NCI-H82 treated with DMSO at 0.1 percent for 48 hours (cell line): ENCODE data around the gene BTBD6.
"Not testable (repeated sequence)": the region's sequence is repeated elsewhere in the genome, so short reads cannot be mapped to it uniquely, and the experiment has no call there.

Source experiments
- DNase-seq: peaks from one replicate; lab custom pipeline; 2025; ENCODE audit not compliant: unreplicated experiment; lab: John Stamatoyannopoulos, UW

The BTBD6 gene

DNA sequence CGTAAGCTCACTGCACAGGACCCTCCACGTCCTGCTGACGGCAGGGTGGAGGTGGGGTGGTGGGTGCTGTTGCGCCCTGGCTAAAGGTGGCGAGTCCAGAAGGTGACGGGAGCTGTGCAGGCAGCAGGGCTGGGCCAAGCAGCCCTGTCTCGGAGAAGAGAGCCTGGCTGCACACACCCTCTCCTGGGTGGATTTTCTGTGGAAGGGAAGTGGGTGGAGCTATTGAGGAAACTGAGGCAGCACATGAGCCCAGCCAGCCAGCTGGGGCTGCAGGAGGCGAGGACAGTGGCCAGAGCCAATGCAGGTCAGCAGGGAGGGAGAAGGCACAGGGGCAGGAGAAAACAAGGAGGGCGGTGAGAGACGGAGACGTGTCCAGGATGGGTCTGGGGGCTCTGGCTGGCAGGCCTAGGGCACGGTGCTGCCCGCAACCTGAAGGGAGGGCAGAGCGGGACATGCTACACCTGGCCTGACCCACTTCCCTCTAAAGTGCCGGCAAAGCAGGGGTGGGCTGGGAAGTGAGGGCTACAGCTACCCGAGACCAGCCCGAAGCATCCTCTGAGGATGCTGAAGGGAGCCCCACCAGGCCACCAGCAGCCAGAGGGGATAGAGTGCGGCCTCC, 20.5 kb downstream of the BTBD6 start:
- no peak for DNase-seq

DNA sequence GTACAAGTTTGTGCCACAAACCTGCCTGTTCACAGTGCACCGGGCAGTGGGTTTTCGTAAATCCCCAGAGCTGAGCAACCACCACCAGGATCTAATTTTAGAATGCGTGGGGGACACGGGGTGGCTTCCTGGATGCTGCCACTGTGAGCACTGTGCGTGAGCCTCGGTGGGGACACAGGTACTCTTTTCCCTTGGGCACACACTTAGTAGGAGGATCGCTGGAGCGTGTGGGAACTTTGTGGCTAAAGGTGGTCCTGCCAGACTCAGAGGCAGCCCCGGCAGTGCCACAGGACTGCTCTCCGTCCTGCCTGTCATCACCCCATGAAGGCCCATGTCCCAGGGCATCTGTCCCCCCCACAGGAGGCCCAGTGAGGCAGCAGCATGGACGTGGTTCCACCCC, 21.1 kb downstream of the BTBD6 start:
- DNase-seq: no peak

DNA sequence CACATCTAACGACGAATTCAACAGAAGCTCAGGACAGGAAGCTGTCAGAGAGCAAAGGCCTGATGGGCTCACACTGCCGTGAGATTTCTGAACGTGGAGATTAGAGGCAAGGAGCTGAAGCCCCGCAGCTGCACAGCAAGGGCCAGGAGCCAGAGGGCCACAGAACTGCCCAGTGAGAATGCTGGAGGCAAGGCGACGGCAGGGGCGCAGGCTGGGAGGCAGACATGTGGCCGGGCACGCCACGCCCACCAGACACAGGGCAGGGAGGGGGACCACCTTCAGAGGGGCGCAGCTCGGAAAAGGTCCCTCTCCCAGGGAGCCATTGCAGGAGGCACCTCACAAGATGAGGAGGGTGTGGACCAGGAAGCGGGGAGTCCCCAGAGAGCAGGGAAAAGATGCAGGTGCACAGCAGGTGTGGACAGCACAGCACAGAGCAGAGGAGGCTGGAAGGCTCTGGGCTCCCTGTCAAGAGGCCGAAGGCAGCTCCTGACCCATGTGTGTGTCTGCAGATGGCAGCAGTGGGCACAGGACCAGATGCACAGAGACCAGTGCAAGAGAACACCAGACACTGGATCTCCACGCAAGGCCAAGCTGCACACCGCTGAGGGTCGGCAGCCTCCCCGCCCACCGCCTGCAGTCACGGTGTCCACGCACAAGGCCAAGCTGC, 23.0 kb downstream of the BTBD6 start:
- no peak for DNase-seq

DNA sequence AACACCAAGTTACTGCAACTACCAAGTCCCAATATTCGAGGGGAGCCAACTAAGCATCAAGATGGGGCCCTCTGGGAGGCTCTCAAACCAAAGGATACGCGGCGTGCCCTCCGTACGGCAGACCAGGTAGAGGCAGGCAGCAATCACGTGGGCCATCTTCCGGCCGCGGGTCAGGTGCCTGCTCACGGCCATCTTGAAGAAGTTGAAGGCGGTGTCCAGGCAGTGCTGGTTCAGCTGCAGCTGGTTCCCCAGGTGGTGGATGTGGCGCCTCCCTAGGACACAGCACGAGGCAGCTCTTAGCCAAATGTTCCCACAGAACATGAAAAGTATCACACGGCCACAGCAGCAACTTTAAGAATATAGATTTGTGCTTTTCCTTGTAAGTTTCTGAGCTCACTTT, 24.3 kb downstream of the BTBD6 start:
- no peak for DNase-seq

DNA sequence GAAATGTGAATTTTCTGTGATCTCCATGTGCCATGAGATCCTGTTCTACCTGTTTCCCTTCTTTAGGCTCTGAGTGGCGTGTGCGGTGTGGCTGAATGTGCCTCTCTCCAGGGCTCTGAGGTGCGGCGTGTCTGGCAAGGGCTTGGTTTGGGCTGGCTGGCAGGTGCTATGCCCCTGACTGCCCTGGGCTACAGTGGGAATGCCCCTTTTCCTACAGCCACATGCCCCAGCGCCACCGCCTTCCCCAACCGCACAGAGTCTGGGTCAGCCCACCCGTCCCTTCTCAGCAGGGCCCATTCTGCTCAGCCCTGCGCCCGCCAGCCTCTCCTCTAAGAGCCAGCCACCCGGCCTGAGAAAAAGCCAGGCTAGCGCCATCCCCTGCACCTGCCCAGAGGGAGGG, 24.7 kb downstream of the BTBD6 start:
- DNase-seq: no peak

DNA sequence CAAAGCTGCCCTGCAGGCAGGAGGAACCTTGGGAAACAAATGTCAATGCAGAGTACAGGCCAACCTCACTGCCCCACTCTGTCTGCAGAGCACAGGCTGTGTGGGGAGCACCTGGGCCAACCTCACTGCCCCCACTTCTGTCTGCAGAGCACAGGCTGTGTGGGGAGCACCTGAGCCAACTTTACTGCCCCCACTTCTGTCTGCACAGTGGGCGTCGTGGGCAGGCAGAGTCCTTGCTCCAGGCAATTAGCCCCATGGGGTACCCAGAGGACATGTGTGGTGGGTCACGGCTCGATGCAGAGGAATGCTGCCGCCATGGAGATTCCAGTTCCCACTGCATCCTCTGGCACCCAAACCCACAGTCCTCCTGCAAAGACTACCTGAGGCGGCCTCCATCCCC, 26.3 kb downstream of the BTBD6 start:
- DNase-seq: no peak

DNA sequence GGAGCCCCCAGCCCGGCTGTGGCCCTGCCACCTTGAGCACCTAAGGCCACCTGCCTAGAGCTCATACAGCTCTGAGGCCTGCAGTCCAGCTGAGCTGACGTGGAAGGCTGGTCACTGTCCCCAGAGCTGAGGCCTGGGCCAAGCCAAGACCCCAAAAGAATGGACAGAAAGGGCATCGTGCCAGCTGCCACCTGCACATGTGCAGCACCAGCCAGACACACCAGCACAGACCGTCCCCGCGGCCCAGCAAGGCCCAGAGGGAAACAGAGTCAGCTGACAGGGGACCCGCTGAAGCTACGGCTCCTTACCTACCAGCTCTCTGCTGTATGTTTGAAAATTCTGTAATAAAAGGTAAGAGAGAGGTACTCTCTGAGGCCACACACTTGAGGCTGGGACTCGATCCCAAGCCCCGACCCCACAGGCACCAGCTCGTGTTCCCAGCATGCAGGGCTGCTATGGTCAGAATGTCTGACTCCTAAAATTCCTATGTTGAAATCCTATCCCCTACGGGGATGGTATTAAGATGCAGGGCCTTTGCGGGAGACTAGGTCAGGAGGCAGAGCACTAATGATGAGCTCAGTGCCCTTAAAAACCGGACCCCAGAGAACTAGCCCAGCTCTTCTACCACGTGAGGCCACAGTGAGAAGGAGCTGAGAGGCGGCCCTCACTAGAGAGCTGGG, 27.1 kb downstream of the BTBD6 start:
- no peak for DNase-seq

DNA sequence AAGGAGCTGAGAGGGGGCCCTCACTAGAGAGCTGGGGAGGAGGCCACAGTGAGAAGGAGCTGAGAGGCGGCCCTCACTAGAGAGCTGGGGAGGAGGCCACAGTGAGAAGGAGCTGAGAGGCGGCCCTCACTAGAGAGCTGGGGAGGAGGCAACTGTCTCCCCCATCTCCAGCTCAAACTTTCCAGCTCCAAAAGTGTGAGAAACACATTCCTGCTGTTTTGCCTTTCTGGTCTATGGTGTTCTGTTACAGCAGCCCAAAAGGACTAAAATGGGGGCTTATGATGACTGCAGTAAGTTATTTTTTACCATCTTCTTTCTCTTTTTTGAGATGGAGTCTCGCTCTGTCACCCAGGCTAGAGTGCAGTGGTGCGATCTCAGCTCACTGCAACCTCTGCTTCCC, 29.1 kb downstream of the BTBD6 start:
- DNase-seq: not testable (repeated sequence)

DNA sequence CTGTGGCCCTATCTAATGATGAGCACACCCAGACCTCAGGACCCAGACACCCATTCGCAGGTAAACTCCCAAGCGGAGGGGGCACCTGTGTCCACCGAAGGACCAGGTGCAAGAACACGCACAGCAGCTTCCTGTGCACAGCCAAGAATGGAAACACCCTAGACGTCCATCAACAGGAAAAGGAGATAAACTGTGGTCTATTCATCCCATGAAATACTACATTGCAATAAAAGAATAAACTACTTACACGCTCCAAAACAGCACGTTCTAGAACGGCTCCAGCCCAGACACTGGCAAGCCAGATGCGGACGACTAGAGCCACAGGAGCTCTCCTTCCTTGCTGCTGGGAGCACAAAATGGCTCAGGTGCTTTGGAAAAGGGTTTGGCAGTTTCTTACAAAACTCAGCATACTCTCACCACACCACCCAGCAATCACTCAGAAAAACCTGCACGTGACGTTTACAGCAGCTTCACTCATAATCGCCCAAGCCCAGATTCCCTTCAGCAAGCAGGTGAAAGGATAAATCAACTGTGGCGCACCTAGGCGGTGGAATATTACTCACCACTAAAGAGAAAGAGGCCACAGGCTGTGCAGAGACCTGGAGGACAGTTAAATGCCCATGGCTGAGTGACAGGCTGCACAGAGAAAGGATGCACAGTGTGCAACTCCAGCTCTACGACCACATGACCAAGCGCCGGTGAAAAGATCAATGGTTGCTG, 31.5 kb downstream of the BTBD6 start:
- DNase-seq: no peak

DNA sequence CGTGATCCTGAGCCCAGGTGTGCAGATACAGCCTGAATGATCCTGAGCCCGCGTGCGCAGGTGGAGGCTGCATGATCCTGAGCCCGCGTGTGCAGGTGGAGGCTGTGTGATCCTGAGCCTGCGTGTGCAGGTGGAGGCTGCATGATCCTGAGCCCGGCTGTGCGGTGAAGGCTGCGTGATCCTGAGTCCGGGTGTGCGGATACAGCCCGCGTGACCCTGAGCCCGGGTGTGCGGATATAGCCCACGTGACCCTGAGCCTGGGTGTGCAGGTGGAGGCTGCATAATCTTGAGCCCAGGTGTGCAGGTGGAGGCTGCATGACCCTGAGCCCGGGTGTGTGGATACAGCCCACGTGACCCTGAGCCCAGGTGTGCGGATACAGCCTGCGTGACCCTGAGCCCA, 32.2 kb downstream of the BTBD6 start:
- DNase-seq: no peak

DNA sequence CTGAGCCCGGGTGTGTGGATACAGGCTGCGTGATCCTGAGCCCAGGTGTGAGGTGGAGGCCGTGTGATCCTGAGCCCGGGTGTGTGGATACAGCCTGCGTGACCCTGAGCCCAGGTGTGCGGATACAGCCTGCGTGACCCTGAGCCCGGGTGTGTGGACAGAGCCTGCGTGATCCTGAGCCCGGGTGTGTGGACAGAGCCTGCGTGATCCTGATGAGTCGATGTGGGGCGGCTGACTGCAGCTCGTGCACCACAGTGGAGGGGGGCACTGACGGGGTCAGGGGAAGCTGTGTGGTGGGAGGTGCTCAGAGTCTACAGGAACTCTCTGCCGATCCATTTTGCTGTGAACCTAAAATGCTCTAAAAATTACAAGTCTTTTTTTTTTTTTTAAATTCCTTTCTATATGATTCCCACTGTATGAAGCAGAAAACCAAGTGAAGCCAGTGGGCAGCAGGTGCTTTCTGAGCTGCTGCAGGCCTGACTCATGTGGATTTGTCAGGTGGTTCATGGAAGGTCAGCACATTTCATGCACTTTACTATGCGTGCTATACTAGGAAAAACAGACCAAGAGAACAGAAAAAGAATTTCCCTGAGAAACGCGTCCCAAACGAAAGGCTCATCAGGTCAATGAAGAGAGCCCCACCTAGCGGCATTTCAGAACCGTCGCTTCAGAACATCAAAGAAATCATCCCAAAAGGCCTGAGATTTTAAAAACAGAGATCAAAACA, 33.2 kb downstream of the BTBD6 start:
- DNase-seq: no peak

DNA sequence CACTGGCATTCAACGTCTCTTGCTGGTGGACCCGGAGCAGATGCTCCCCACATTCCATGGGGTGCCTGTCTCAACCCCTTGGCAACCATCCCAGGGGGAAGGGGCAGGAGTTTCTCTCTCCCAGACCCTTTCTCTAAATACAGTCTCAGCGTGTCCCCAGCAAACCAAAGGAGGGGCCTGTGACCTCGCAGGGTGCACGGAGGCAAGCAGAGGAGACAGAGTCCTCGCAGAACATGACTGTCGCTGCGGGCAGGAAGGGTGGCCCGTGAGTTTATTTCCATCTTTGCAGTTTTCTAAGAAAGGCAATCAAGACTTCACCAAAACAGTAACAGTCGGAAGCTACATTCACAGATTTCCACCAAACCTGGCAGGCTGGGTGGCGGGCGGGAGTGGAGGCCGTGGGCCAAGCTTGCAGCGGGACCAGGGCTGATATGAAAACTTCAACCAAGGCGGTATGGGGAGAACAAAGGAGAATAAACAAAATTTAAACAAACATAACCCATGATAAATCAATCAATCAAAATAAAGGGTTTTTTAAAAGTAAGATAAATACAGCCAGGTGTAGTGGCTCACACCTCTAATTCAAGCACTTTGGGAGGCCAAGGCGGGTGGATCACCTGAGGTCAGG, 33.9 kb downstream of the BTBD6 start:
- DNase-seq: no peak

DNA sequence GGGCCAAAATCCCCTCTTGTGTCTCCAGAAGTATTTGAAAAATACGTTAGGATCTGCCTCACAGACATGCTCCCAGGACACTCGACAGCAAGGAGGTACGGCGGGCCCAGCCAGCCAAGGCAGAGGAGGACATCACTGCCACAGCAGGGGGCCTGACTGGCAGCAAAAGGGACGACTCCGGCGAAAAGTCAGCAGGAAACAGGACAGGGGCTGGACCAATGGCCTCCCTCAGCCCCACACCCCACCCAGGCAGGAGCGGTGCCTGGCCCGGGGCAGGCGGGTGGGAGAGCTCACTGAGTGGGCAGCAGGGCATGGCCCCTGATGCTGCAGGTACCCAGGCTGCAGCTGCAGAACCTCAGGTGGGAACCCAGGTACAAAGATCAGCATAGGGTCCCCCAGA, 34.7 kb downstream of the BTBD6 start:
- DNase-seq: no peak

DNA sequence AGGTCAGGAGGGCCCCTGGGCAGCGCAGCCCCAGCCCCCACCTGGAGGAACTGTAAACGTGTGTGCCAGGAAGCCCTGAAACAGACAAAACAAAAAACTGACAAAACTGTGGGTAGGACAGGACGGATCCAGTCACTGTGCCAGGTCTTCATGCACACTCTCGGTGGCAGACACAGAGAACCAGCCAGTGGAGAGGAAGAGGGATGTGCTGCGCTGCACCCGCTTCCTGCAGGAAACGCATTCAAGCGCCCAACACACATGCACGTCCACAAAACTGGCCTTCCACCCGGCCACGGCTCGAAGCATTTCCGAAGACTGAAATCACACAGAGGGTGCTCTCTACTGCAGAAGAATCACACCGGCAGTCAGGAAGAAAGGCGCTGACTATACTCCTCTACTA, 35.6 kb downstream of the BTBD6 start:
- DNase-seq: no peak

DNA sequence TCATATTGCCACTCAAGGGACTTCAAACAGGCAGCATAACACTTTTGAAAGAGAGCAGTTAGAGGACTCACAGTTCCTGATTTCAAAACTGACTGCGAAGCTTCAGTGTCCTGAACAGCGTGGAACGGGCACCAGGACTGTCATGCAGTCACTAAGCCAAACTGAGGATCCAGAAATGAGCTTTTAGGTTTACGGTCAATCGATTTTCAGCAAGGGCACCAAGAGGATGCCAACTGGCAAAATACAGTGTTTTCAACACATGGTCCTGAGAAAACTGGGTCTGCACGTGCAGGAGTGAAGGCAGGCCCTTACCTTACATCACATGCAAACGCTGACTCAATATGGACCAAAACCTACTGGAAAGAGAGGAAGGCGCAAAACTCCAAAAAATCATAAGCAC, 36.8 kb downstream of the BTBD6 start:
- DNase-seq: no peak

DNA sequence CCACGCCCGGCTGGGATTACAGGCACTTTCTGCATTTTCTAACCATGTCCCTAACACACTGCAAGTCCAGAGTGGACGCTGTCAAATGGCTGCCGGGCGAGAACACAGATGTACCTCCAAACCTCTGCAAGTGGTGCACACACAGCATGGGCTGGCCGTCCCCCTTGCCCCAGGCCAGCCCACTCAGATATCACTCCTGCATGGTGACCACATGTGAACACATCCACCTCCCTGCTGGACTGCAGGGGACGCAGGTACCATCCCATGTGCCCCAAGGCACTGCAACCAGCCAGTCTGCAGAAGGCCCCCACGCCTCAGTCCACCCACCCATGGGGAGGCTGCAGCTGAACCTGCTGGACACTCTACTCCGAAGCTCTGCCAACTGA, 38.4 kb downstream of the BTBD6 start:
- DNase-seq: no peak

DNA sequence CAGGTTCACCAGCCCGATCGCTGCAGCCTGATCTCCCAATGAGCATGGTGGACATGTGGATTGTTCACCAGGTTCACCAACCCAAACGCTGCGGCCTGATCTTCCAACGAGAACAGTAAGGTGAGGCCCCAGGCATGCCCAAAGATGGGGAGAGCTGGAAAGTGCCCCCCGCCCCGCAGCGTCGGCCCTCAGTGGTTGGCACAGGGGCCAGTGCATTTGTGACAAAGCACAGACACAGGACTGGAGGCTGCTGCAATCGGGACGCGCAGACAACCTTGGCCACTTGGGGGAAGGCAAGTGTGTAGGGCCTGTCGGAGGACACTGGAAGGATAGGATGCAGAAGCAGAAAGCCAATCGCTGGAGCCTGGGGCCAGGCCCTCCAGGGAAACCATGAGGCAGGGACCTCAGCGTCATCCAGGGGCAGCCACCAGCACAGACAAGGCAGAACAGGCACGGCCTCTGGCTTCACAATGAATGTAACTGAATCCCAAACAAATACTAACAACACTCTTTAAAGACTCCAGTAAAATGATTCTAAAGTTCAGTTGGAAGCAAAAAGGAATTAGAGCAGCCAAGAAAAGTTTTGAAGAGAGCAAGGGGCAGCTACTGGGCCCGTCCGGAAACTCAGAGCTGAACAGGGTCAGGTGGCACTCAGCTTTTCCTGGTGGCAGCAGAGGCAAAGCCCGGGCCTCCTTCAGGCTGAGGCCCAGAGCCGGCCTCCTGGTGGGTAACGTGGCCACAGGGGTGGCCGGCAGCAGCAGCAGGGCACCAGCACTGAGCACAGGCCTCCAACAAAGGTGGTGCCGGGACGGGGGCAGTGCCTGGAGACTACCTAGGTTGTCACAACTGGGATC, 39.1 kb downstream of the BTBD6 start:
- no peak for DNase-seq

DNA sequence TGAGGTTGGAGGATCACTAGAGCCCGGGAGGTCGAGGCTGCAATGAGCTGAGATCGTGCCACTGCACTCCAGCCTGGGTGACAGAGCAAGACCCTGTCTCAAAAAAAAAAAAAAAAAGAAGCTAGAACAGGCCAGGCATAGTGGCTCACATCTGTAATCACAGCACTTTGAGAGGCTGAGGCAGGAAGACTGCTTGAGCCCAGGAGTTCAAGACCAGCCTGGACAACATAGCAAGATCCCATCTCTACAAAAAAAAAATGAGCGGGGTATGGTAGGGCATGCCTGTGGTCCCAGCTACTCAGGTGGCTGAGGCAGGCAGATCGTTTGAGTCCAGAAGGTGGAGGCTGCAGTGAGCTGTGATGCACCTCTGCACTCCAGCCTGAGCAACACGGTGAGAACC, 40.6 kb downstream of the BTBD6 start:
- DNase-seq: not testable (repeated sequence)

DNA sequence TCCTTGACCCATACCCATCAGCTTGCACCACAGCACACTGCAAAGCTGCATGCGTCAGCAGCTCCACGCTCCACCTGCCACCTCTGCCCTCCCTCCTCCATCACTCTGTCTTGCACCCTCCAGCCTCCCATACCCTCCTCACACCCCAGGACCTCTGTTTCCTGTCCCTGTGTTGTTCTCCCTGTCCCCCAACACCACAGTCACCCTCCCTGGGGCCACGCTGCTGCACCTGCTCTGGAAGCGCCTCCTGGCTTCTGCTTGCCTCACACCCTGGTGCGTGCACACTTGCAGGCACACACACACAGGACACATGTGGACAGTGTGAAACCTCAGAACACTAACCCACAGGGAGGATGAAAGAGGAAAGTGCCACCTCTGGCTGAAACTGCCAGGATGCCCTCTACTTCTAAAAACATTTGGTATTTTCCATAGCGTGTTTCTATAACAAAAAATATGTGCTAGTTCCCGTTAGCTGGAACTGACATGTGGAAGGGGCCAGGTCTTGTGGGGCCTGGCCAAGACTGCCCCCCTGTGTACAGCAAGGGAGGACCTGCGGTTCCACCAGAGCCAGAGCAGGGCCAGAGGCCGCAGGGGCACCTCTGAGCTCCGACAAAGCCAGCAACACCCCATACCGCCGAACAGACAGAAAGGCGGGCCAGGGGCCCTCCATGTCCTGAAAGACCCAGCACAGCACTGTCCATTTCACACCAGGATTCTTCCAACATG, 42.5 kb downstream of the BTBD6 start:
- no peak for DNase-seq
